Astrocyte of the cerebellum (primary cell): Measurements from ENCODE around the gene HORMAD2.

Experiments used
- DNase-seq: peaks from one replicate; pipeline ENCODE4 v3.0.0-alpha.2; 2011; ENCODE audit warnings: low read depth
- H3K4me3 ChIP-seq: 2 replicates; pipeline ENCODE4 v1.5.1; 2011; ENCODE audit warnings: mild to moderate bottlenecking, low read depth, low read length, moderate library complexity
- in situ Hi-C: cut with HindIII; loops from 2 replicates; pipeline ENCODE4 v1.10.0; 2017; ENCODE audit warnings: low sequenced_read_pairs
- TF ChIP-seq, protein P1 (sequence below): IDR thresholded peaks from 2 replicates; pipeline ENCODE4 v1.5.1; 2012; ENCODE audit warnings: low read length, low read depth, moderate library complexity, mild to moderate bottlenecking; ENCODE audit errors: missing control alignments

The HORMAD2 gene

DNA sequence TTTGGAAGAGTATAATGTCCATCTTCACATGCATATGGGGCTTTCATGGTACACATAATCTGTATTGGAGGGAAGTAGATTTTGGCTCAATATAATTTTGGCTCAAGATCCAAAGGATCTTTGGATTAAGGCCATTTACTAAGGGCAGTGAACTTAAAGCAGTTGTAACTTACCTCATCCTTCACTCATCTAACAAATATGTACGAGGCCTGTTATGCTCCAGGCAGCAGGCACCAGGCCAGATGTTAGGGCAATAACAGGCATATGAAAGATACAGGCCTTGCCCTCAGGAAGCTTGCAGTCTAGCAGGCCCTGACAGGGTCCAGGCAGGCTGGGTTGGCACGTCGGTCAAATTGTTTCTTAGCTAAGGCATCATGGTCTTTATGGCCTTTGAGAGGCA lies 121.7 kb downstream of the HORMAD2 start:
- H3K4me3 ChIP-seq: no peak overlapping the region
- in situ Hi-C loops: no loop called here
- TF ChIP-seq, protein P1, sequence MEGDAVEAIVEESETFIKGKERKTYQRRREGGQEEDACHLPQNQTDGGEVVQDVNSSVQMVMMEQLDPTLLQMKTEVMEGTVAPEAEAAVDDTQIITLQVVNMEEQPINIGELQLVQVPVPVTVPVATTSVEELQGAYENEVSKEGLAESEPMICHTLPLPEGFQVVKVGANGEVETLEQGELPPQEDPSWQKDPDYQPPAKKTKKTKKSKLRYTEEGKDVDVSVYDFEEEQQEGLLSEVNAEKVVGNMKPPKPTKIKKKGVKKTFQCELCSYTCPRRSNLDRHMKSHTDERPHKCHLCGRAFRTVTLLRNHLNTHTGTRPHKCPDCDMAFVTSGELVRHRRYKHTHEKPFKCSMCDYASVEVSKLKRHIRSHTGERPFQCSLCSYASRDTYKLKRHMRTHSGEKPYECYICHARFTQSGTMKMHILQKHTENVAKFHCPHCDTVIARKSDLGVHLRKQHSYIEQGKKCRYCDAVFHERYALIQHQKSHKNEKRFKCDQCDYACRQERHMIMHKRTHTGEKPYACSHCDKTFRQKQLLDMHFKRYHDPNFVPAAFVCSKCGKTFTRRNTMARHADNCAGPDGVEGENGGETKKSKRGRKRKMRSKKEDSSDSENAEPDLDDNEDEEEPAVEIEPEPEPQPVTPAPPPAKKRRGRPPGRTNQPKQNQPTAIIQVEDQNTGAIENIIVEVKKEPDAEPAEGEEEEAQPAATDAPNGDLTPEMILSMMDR: no peak
- DNase-seq: no peak

DNA sequence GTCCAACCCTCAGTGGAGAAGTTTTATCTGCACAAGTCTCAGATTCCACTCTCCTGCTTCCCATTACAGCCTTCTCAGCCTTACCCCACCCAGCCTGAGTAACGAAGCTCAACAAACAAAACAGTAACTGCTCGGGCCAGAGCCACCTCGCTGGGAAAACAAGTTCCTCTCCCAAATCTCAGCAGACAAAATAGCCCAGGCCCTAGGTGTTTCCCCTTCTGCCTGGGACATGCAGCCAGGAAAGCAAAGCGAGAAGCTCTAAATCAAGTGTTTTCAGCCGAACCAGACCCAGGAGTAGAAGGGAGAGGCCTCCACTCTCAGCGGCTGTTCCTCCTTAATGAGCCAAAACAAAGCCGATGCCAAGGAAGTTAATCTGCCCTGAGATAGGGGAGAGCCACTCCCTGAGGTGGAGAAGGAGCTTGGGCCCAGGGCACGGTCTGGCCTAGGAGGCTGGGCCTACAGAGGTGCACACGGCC lies 122.3 kb downstream of the HORMAD2 start:
- in situ Hi-C loops: no loop called here
- no peak overlapping the region for H3K4me3 ChIP-seq
- no peak for DNase-seq
- TF ChIP-seq, protein P1: no peak

DNA sequence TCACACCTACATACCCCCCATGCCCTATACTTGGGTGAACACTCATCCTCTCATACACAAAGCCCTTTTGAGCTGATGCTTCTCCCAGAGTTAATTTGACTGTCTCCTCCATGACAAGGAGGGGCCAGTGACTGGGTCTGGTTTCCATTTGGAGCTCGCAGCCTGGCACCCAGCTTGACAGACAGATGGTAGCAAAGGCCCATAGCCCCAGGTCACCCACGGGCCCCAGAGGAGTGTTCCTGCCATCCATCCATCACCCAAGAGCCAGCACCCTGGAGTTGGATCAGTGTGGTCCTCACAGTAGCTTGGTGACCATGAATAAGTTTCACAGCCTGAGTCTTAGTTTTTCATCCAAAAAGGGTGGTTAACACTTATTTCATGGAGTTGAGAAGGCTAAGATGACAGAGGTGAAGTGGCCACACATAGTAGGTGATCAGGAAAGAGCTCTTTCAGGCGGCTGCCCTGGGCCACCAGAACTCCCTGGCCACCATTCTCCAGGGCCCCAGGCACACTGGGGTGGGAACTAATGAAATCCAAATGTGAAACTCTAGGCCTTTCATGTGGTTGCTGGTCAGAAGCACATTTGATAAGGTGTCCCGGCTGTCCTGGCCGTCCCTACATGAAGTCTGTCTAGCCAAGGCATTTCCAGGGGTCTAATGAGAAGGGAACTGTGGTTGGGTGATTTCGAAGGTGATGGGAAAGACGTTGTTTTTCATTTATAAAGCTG lies 123.9 kb downstream of the HORMAD2 start:
- in situ Hi-C loops: no loop called here
- H3K4me3 ChIP-seq: no peak overlapping the region
- TF ChIP-seq, protein P1: no peak
- DNase-seq: no peak

DNA sequence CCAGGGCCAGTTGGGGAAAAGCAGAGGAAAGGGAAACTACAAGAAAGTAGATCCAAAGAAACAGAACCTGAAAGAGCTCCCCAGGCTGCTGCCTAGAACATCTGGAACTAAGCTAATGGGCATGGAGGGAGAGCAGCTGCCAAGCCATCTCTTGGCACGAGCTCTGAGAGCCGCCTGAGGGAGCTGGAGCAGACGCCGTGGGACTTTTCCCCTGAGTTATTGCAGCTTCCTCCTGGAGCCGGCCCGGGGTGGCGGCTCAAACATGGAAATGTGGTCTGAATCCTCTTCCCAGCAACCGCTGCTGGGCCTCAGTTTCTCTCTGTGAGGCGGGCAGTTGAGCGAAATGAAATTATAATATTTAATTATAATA lies 124.5 kb downstream of the HORMAD2 start:
- H3K4me3 ChIP-seq: no peak overlapping the region
- in situ Hi-C loops: no loop called here
- peak; percentile 70 for DNase-seq
- TF ChIP-seq, protein P1: no peak

DNA sequence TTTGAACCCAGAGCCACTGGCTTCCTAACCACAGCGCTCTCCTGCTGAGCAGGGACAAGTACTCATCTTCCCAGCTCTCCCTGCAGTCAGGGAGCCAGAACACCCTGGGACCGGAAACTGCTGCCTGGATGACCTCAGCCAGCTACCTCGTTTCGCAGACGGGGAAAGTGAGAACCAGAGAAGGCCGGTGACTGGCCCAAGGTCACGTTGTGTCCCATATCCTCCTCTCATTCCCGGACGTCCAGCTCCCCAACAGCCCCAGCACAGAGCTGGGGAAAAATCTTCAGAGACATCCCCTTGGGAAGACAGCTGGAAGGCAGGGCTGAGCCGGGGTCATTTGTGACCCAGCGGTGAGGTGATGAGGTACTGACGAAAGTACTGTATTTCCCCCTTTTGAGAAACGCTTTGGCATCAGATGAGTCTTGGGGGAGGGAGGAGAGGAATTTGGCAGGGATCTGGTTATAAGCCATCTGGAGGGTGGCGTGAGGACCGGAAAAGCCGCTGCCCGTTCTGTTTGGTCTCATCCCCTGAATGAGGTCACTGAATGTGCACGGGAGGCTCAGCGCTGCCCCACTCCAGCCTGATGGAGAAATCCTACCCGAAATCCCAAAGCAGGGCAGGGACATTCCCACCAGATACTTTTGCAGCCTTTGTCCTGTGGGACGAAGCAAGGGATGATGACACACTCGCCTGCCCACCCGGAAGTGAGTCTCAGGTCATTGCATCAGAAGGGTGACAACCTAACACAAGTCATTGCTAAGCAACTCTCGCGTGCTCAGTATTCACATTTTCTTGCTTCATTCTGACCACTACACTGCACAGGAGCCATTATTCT lies 125.2 kb downstream of the HORMAD2 start:
- DNase-seq: peak; percentile 76
- TF ChIP-seq, protein P1: no peak
- in situ Hi-C loops: no loop called here
- H3K4me3 ChIP-seq: no peak overlapping the region

DNA sequence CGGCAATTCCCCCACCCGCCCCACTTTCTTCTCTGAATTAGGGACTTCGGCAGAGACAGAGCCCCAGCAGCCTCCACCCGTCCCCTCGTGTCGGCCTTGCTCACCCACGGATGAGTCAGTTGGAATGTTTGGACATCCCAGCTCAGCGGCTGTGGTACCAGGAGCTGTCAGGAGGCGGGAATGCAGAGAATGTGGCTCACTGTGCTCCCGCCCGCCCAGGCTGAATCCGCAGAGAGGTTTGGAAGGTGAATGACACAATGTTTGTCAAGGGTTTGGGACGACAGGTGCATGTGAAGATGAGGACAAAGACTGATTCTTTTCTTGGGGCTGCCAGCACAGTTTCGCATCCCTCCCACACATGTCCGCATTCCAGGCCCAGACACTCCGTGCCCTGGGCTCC lies 126.7 kb downstream of the HORMAD2 start:
- H3K4me3 ChIP-seq: no peak overlapping the region
- in situ Hi-C loops: no loop called here
- DNase-seq: peak; percentile 85
- TF ChIP-seq, protein P1: no peak
